HG02981 (cell line): ENCODE results near the gene ZNF175.

Experiments used
- ATAC-seq: cut with Tn5 transposase; IDR thresholded peaks from one replicate; pipeline ENCODE4 v1.9.1; 2021; ENCODE audit warnings: mild to moderate bottlenecking, moderate library complexity; ENCODE audit not compliant: unreplicated experiment

Gene ZNF175

GRCh38 chr19:51549533-51550324 is 21.4 kb upstream of the ZNF175 start:
- no peak for ATAC-seq

- no peak for ATAC-seq
Measured at GRCh38 chr19:51550848-51551672, 20.0 kb upstream of the ZNF175 start.

- no peak for ATAC-seq
Measured at GRCh38 chr19:51551673-51552432, 19.2 kb upstream of the ZNF175 start.

GRCh38 chr19:51552608-51552995 is 18.5 kb upstream of the ZNF175 start:
- ATAC-seq, result no peak

- ATAC-seq, result no peak
Measured at GRCh38 chr19:51552996-51553725, 17.9 kb upstream of the ZNF175 start.

GRCh38 chr19:51559240-51559639 is 11.8 kb upstream of the ZNF175 start:
- no peak for ATAC-seq

GRCh38 chr19:51560339-51560738 is 10.7 kb upstream of the ZNF175 start:
- no peak for ATAC-seq

- no peak for ATAC-seq
Measured at GRCh38 chr19:51564791-51565190, 6.3 kb upstream of the ZNF175 start.

GRCh38 chr19:51565583-51565982 is 5.5 kb upstream of the ZNF175 start:
- no peak for ATAC-seq

GRCh38 chr19:51566489-51567100 is 4.5 kb upstream of the ZNF175 start:
- no peak for ATAC-seq

GRCh38 chr19:51567583-51567982 is 3.5 kb upstream of the ZNF175 start:
- ATAC-seq, result no peak

- no peak for ATAC-seq
Measured at GRCh38 chr19:51568456-51568855, 2.6 kb upstream of the ZNF175 start.

GRCh38 chr19:51571599-51571998 is 516 bp downstream of the ZNF175 start:
- no peak for ATAC-seq

GRCh38 chr19:51572410-51572809 is 1.3 kb downstream of the ZNF175 start:
- ATAC-seq, result no peak

- no peak for ATAC-seq
Measured at GRCh38 chr19:51572908-51573307, 1.8 kb downstream of the ZNF175 start.

GRCh38 chr19:51573331-51573730 is 2.2 kb downstream of the ZNF175 start:
- ATAC-seq, result no peak

- no peak for ATAC-seq
Measured at GRCh38 chr19:51576850-51577249, 5.8 kb downstream of the ZNF175 start.

- no peak for ATAC-seq
Measured at GRCh38 chr19:51586103-51586728, 15.1 kb downstream of the ZNF175 start.

- no peak for ATAC-seq
Measured at GRCh38 chr19:51586799-51587198, 15.7 kb downstream of the ZNF175 start.
